DMS53 treated with DMSO at 0.1 percent for 48 hours (cell line): ENCODE results near the gene ADH6.
A peak's percentile ranks its signal among the peaks of the same experiment; 100 is the strongest.
"Not testable (repeated sequence)": the region's sequence is repeated elsewhere in the genome, so short reads cannot be mapped to it uniquely, and the experiment has no call there.

Experiments used
- DNase-seq: peaks from one replicate; lab custom pipeline; 2025; ENCODE audit not compliant: unreplicated experiment; lab: John Stamatoyannopoulos, UW

Gene ADH6

GRCh38 chr4:99219072-99219471 is at the start of gene ADH6:
Gene ADH6 (minus strand): TSS chr4:99219246. CDS start chr4:99219152, 94 bp downstream.
- DNase-seq = no peak

DNA sequence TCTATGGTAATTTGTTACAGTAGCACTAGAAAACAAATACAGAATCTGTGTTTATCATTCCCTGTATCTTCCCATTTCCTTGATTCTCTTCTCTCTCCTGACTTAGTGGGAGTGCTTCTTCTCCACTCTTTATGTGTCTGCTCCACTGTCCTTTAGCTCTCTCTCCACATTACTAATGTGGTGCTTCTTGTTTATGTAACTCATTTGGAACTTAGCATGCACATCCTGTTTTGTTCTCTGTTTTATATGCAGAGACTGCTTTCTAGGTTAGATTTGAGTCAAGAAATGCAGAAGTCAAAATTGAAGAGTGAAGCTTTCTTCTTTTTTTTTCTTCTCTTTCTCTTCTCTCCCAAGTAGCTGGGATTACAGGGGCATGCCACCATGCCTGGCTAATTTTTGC is 45.9 kb upstream of the ADH6 start:
- no peak for DNase-seq

GRCh38 chr4:99252746-99253145 is 33.7 kb upstream of the ADH6 start:
- DNase-seq = no peak

DNA sequence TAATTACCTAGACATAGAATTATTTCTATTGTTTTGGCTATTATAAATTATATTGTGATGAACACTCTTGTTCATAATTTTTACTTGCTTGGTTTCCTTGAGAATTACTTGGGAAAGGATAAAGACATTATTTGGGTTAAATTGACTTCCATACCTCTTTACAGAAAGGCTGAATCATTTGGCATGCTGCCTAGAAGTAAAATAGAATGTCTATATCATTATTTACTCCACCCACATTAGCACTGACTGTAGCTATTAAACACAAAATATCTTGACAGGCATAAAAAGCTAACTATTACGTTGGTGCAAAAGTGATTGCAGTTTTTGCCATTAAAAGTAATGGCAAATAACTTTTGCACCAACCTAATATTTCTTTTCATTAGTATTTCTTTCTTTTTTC is 29.7 kb upstream of the ADH6 start:
- no peak for DNase-seq

- peak; percentile 17 for DNase-seq
Measured at GRCh38 chr4:99235955-99236354, 16.9 kb upstream of the ADH6 start.

DNA sequence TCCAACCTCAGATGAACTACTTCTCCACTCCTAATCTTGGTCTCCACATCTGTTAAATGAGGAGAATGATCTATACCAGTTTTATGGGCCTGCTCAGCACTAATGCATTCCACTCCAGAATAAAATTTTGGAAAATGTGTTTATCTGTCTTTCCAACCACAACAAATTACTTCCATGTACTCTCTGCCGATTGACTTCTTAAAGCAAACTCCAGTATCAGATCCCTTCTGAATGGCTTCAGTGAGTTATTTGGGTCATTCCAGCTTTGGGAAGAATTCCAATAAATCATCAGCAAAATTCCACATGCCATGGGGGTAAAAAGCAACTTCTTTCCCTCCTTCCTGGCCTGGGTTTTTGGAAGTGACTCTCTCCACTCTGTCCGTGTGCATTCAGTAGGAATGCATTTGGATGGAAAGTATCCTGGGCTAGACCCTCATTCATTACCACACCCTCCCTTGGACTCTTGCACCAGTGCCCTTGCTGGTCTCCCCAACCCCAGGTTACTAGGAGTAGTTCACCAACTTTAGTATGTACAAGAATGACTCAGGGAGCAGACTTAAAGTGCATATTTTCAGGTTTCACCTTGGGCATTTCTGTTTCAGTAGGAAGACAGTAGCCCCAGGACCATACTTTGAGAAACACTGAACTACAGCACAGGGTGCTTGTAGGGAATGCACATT is 15.4 kb upstream of the ADH6 start:
- no peak for DNase-seq

GRCh38 chr4:99233397-99233796 is 14.4 kb upstream of the ADH6 start:
- DNase-seq = not testable (repeated sequence)

- not testable (repeated sequence) for DNase-seq
Measured at GRCh38 chr4:99228706-99229105, 9.7 kb upstream of the ADH6 start.

DNA sequence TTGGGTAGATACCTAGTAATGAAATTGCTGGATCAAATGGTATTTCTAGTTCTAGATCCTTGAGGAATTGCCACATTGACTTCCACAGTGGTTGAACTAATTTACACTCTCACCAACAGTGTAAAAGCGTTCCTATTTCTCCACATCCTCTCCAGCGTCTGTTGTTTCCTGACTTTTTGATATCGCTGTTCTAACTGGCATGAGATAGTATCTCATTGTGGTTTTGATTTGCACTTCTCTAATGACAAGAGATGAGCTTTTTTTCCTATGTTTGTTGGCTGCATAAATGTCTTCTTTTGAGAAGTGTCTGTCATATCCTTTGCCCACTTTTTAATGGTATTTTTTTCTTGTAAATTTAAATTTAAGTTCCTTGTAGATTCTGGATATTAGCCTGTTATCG is 8.6 kb upstream of the ADH6 start:
- not testable (repeated sequence) for DNase-seq

- DNase-seq = no peak
Measured at GRCh38 chr4:99221980-99222379, 2.9 kb upstream of the ADH6 start.

DNA sequence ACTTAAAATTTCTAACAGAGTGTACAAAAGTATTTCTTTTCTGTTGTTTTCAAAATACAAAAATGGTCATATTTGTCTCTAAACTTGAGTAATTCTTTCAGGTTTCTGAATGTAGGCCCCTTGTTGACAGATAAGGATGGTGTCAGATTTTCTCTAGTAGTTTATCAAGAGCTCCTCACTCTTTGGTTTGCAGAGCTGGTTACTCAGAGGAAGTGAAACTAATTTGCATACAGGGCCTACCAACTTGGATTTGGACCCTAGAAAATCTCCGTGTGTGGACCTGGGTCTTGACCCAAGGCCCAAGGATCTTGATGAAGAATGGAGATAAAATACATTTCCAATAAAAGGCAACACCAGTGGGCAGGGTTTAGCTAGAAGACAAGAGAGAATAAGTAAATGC is 433 bp upstream of the ADH6 start:
- DNase-seq = no peak

DNA sequence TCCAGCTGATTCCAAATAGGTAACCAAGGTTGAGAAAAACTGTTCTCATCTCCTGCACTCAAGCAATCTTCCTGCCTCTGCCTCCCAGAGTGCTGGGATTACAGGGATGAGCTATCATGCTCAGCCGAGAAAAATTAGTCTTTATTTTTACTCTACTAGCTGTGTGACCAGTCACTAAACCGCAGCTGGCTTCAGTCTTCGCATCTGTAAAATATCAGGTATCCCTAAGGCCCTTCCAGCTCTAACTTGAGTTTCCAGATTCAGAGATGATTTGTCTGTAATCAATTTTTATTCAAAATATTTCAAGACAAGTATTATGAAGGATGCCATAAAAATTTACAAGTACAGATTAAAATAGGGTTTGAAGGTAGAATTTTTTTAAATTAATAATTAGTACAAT is 3.5 kb downstream of the ADH6 start:
- DNase-seq = no peak

DNA sequence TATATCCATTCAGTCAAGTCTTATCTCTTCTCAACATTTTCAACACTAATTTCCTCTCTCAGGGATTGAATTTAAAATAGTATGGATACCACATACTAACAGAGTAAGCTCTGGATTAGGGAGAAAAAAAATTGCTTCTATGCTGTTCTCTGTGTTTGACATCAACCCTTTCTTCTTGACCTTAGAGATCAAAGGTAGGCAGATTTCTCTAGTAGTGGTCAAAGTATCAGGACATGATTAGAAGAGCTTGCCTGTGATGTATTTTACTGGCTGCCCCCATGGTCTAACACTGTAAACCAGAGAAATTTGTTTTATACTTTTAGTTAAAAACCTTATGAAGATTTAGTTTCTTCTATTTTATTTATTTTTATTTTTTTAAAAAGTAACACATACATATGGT is 8.3 kb downstream of the ADH6 start:
- DNase-seq = no peak

- DNase-seq = no peak
Measured at GRCh38 chr4:99209671-99210070, 9.4 kb downstream of the ADH6 start.

DNA sequence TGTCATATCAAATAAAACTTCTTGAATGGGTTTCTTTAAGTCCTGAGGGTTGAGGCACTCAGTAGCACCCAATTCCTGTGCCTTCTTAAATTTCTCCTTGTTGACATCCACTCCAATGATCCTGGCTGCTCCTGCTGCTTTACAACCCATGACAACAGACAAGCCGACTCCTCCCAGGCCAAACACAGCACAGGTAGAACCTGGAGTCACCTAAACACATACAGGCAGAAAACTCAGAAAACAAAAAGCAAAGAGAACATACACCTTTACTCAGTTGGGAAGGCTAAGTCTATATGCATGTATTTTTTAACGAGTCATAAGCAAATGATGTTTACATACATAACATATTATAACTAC is 10.3 kb downstream of the ADH6 start:
- DNase-seq = no peak

- no peak for DNase-seq
Measured at GRCh38 chr4:99207911-99208718, 10.9 kb downstream of the ADH6 start.

DNA sequence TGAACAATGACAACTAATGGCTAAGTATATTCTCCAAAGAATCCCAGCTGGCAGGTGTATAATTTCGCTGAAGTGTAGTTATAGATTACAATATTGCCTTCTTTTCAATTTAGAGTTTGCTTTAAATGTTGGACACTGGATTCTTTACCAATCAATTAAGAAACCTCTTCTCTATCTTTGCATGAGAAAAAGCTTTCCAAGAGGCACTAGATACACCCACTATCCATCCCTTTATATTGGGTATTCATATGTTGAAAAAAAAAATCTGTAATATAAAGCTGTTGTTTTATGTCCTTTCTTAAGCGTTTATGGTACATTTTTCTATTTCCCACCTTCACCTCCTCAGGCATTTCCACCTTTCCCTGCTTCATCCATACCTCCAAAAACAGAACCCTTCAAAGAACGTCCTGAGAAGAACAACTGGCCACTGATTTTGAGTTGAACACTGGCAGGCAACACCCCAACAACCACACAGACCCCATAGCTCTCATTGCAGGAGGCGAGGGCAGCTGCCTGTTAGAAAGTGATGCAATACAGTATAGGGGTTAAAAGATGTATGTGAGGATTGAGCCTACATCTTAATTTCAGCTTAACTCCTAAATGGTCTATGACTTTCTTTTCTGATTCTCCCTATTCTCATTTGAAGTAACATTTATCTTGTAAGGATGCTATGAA is 11.8 kb downstream of the ADH6 start:
- DNase-seq = no peak

DNA sequence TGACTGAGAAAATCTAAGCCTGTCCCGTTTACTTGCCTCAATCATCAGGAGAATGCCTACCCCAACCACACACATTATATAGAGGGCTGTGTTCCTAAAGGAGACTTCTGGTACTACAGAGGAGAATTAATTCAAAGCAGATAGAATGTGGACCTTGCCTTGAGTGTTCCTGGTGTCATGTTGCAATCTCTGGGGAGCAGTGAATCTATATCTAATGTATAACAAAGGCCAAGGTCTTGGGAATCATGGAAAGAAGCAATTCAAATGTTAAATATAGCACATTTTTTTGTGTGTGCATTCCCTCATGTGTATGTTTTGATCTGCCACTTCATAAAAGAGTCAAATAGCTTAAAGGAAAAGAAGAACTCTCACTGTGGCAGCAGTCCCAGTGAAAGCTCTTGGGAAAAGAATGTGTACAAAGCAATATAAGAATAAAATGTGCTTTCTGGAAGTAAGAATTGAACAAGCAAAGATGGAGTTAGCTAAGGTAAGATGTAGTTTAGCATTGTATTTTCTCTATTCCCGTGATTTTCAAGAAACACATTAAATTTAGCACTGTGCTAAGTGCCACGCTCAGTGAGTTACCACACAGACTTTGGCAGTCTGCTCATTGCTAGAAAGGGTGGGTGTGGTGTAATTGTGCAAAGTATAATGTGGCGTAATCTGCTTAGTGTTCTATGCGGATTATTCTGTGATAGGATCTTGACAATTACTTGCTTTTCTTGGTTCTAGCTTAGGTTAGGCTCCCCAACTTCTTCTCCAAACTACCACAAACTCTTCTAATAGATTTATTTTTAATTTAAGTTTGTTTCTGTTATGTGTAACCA is 13.7 kb downstream of the ADH6 start:
- DNase-seq = no peak

GRCh38 chr4:99202536-99202935 is 16.5 kb downstream of the ADH6 start:
- DNase-seq = no peak

DNA sequence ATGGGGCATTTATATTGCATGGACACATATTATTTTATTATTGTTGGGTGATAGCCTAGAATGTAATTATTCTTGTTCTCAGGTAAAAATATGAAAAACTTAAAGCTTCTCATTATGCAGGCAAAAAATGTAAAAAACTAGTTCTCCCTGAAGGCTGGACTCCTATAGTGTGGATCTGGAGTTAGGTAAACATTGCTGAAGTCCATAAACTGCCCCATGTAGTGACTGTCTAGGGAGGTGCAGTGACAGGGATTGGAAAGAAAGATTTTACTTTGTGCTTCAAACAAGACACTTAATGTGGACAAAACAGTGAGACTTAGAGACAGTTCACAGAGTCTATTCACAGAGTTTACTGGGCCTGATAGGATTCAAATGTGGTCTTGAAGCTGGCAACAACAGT is 17.0 kb downstream of the ADH6 start:
- no peak for DNase-seq

- no peak for DNase-seq
Measured at GRCh38 chr4:99201690-99202089, 17.4 kb downstream of the ADH6 start.
